PC-3 (cell line): ENCODE data around the gene TM4SF18.

Experiments
- CTCF ChIP-seq: fragments of 300-600 bp; sonication (generic); conservative IDR thresholded peaks from 2 replicates; pipeline ENCODE4 v1.5.1; 2017; ENCODE audit warnings: antibody characterized with exemption, low read depth, mild to moderate bottlenecking, low read length
- EZH2 ChIP-seq: fragments of 300-600 bp; sonication (generic); IDR thresholded peaks from one replicate; pipeline ENCODE4 v1.6.1; 2017; ENCODE audit warnings: antibody characterized with exemption, mild to moderate bottlenecking, low read length; ENCODE audit not compliant: unreplicated experiment
- EZH2phosphoT487 ChIP-seq: fragments of 300-600 bp; sonication (generic); IDR thresholded peaks from 2 replicates; pipeline ENCODE4 v1.6.1; 2018; ENCODE audit warnings: mild to moderate bottlenecking, antibody characterized with exemption, low read length, borderline replicate concordance

GRCh38 chr3:149273096-149273751 is 60.2 kb downstream of the TM4SF18 start:
- TF ChIP-seq CTCF: peak; percentile 100
- no peak for TF ChIP-seq EZH2
- no peak for TF ChIP-seq EZH2phosphoT487
